Limb (tissue), 2 donors: ENCODE results near the gene CPNE6.

Experiments
- DNase-seq, 2 donors: peaks; one replicate each; pipeline ENCODE4 v3.0.0-alpha.2; 2016; ENCODE audit errors: extremely low spot score in 2 of 2

Gene CPNE6

GRCh38 chr14:24068711-24069410, 2.5 kb upstream of the CPNE6 start:
- DNase-seq, result no peak

- DNase-seq, result no peak
These were observed 2.0 kb upstream of the CPNE6 start for GRCh38 chr14:24069411-24069735.

GRCh38 chr14:24070285-24071143, 848 bp upstream of the CPNE6 start:
- DNase-seq, result no peak

GRCh38 chr14:24071836-24072430, 571 bp downstream of the CPNE6 start:
- no peak for DNase-seq

GRCh38 chr14:24072436-24072835, 1.1 kb downstream of the CPNE6 start:
- no peak for DNase-seq

GRCh38 chr14:24072881-24073877, 1.8 kb downstream of the CPNE6 start:
- no peak for DNase-seq

- DNase-seq, result no peak
These were observed 3.5 kb downstream of the CPNE6 start for GRCh38 chr14:24074625-24075484.

- no peak for DNase-seq
These were observed 4.3 kb downstream of the CPNE6 start for GRCh38 chr14:24075485-24076301.

- DNase-seq, result no peak
These were observed 4.9 kb downstream of the CPNE6 start for GRCh38 chr14:24076302-24076601.

- no peak for DNase-seq
These were observed 5.7 kb downstream of the CPNE6 start for GRCh38 chr14:24077086-24077485.

GRCh38 chr14:24078146-24078545, 6.8 kb downstream of the CPNE6 start:
- DNase-seq, result no peak

- DNase-seq, result no peak
These were observed 8.3 kb downstream of the CPNE6 start for GRCh38 chr14:24079491-24080141.

GRCh38 chr14:24080142-24080530, 8.8 kb downstream of the CPNE6 start:
- no peak for DNase-seq

GRCh38 chr14:24080888-24081738, 9.8 kb downstream of the CPNE6 start:
- DNase-seq, result peak in 1 of 2 donors; percentile 67

- no peak for DNase-seq
These were observed 10.4 kb downstream of the CPNE6 start for GRCh38 chr14:24081739-24082211.

GRCh38 chr14:24082411-24083080, 11.2 kb downstream of the CPNE6 start:
- no peak for DNase-seq

GRCh38 chr14:24083462-24083861, 12.1 kb downstream of the CPNE6 start:
- DNase-seq, result no peak

- DNase-seq, result no peak
These were observed 13.1 kb downstream of the CPNE6 start for GRCh38 chr14:24084440-24084839.
